Right lobe of liver (tissue), 6 donors: ENCODE data around the gene TICAM2. TPM values are rescaled to one million over a fixed set of nuclear protein-coding genes. Genes with fewer than 3 reads are reported as not detected.

ENCODE experiments used
- ATAC-seq, 4 donors: fragments of 200-7000 bp; cut with Tn5 transposase; one replicate each; pipeline ENCODE4 v1.9.1; 2020; ENCODE audit warnings: mild to moderate bottlenecking in 4 of 4, moderate library complexity in 4 of 4
- DNase-seq, 3 donors: peaks; one replicate each; pipeline ENCODE4 v3.0.0-alpha.2; 2020
- H3K27ac ChIP-seq, 3 donors: fragments of 200-600 bp; one replicate each; pipeline ENCODE4 v1.8.0; 2022
- H3K27me3 ChIP-seq, 2 donors: fragments of 200-600 bp; one replicate each; pipeline ENCODE4 v1.8.0; 2022
- H3K36me3 ChIP-seq, 4 donors: fragments of 200-600 bp; sonication (generic) in 1 of 4; one replicate each; pipeline versions ENCODE4 v1.5.1 to v1.8.0; 2017 to 2022; ENCODE audit warnings: control low read depth in 1 of 4
- H3K4me1 ChIP-seq, 4 donors: fragments of 200-600 bp; sonication (generic) in 1 of 4; one replicate each; pipeline versions ENCODE4 v1.5.1 to v1.8.0; 2017 to 2022; ENCODE audit warnings: control low read depth in 1 of 4
- H3K4me3 ChIP-seq, 3 donors: fragments of 200-600 bp; one replicate each; pipeline ENCODE4 v1.8.0; 2022
- H3K9me3 ChIP-seq, 4 donors: fragments of 200-600 bp; sonication (generic) in 1 of 4; one replicate each; pipeline versions ENCODE4 v1.5.1 to v1.8.0; 2017 to 2022; ENCODE audit warnings: control low read depth in 1 of 4
- POLR2A ChIP-seq: fragments of 450-650 bp; IDR thresholded peaks from one replicate; pipeline ENCODE4 v1.6.1; 2017; ENCODE audit warnings: antibody characterized with exemption, mild to moderate bottlenecking
- WGBS: methylation state at CpG from one replicate; pipeline ENCODE4 v1.1.6; 2018; ENCODE audit warnings: low coverage, low lambda C conversion rate; ENCODE audit not compliant: insufficient coverage; ENCODE audit errors: missing lambda C conversion rate; 5-methylcytosine and 5-hydroxymethylcytosine counted together
- intact Hi-C, 2 donors: fragments of 100-400 bp; cut with DNase I; formaldehyde crosslinking; loops; one replicate each; pipeline versions ENCODE4 v1.11.2 to v1.14.1; 2022
- total RNA-seq, 6 experiments: library from RNA; depleted of rRNA in 2 of 6; stranded (reverse); fragments of >200 nt in 2 of 6; fragmentation: NEBNext Ultra II Directional in 3 of 6; extraction: Animal tissue kit (Norgen Biotek cat#: 25700) in 3 of 6; gene quantifications; one replicate each; pipeline versions ENCODE4 v1.1.0 to v1.2.4, GENCODE V29; 2016 to 2023
- TF ChIP-seq, protein P1 (sequence below), 4 donors: fragments of 200-600 bp in 3 of 4; fragments of 450-650 bp in 1 of 4; IDR thresholded peaks; one replicate each; pipeline versions ENCODE4 v1.5.1 to v1.8.0; 2016 to 2022; ENCODE audit warnings: antibody characterized with exemption in 4 of 4, mild to moderate bottlenecking in 2 of 4
- donor health status: DM: no; HTN: yes; CAD: no.
- donor health status: DM: no; HTN: no; CAD: no.
- donor health status: DM: no; HTN: no; CAD: no.
- donor health status: DM: no; HTN: yes; CAD: no.
- donor health status: DM: no; HTN: yes; CAD: no.

TICAM2 gene
- total RNA-seq, 6 experiments from 2014 or later = 0.31 to 2.3 (median 2.1) TPM

DNA sequence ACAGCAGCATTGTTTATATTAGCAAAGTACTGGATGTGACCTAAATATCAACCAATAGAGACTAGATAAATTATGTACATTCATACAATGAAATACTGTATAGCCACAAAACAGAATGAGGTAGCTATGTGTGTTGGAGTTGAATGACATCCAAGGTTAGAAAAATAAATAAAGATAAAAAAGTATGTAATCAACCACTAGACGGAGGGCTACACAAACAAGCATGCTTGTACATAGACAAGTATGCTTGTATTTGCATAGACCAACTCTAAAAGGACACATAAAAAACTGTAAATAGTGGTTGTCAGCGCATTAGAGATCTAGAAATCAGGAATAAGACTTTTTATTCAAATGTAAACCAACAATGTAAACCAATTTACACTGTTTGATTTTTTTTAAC lies 60.7 kb downstream of the TICAM2 start:
- no peaks in the 10 kb centered on the region for H3K27me3 ChIP-seq
- WGBS = 3% methylated on average over 2 of the region's 2 CpGs
- intact Hi-C loops = no loop called here
- H3K4me1 ChIP-seq = peaks cover 0 to 64% (median 8%) of the 10 kb centered on the region in 4 donors
- TF ChIP-seq, protein P1, sequence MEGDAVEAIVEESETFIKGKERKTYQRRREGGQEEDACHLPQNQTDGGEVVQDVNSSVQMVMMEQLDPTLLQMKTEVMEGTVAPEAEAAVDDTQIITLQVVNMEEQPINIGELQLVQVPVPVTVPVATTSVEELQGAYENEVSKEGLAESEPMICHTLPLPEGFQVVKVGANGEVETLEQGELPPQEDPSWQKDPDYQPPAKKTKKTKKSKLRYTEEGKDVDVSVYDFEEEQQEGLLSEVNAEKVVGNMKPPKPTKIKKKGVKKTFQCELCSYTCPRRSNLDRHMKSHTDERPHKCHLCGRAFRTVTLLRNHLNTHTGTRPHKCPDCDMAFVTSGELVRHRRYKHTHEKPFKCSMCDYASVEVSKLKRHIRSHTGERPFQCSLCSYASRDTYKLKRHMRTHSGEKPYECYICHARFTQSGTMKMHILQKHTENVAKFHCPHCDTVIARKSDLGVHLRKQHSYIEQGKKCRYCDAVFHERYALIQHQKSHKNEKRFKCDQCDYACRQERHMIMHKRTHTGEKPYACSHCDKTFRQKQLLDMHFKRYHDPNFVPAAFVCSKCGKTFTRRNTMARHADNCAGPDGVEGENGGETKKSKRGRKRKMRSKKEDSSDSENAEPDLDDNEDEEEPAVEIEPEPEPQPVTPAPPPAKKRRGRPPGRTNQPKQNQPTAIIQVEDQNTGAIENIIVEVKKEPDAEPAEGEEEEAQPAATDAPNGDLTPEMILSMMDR (IDR thresholded peaks at IDR 0.05) = peak in 2 of 4 donors; percentile 5 to 18
- TF ChIP-seq POLR2A = no peak
- peak overlapping the region; percentile 99 for H3K27ac ChIP-seq
- DNase-seq (no peak), ATAC-seq (no peak)
- H3K36me3 ChIP-seq = no peaks in the 10 kb centered on the region
- H3K9me3 ChIP-seq = no peaks in the 10 kb centered on the region
- H3K4me3 ChIP-seq = peak overlapping the region; percentile 62 to 78 (median 66)

DNA sequence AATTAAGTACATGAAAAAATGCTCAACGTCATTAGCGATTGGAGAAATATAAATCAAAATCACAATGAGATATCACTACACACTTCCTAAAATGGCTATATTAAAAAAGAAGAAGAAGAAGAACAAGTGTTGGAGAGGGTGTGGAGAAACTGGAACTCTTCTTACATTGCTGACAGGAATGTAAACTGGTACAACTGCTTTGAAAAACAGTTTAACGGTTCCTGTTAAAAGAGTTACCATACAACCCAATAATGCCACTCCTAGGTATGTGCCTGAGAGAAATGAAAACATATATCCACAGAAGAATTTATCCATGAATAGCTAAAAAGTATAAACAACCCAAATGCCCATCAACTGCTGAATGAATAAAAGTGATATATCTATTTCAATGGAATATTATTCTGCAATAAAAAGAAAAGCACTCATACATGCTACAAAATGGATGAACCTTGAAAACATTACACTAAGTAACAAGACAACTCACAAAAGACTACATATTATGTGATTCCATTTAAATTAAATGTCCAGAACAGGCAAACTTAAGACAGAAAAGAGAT lies 66.7 kb downstream of the TICAM2 start:
- no peak overlapping the region for H3K4me3 ChIP-seq
- intact Hi-C loops = no loop called here
- no peaks in the 10 kb centered on the region for H3K9me3 ChIP-seq
- H3K27me3 ChIP-seq = no peaks in the 10 kb centered on the region
- H3K27ac ChIP-seq = no peak overlapping the region
- 88% methylated on average over 3 of the region's 3 CpGs for WGBS
- no peaks in the 10 kb centered on the region for H3K36me3 ChIP-seq
- TF ChIP-seq, protein P1 (IDR thresholded peaks at IDR 0.05) = no peak
- no peak for TF ChIP-seq POLR2A
- peaks cover 0 to 39% (median 8%) of the 10 kb centered on the region in 4 donors for H3K4me1 ChIP-seq
- ATAC-seq = no peak
- no peak for DNase-seq

DNA sequence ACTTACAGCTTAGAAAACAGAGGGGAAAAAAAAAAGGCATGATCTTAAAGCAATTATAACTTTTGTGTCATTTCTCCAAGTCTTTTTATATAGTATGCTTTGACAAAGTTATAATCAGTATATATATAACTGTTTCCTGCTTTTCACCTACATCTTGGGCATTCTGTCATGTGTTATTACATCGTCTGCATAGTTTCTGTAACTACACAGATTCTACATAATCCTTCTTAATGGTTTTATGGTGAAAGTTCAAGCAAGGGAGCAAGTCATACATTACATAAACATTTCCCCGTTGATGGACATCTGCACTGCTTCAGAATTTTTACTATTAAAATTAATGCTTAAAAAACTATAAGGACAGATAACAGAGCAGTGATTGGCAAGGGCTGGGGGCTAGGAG lies 69.8 kb downstream of the TICAM2 start:
- Histone ChIP-seq H3K9me3 (no peaks in the 10 kb centered on the region), H3K27me3 (no peaks in the 10 kb centered on the region), H3K27ac (no peak overlapping the region), H3K36me3 (no peaks in the 10 kb centered on the region), H3K4me3 (no peak overlapping the region), H3K4me1 (peaks cover 0 to 16% (median 7%) of the 10 kb centered on the region in 4 donors)
- no peak for DNase-seq
- WGBS = 66% methylated on average over 2 of the region's 2 CpGs
- TF ChIP-seq, protein P1 (IDR thresholded peaks at IDR 0.05) = no peak
- no peak for TF ChIP-seq POLR2A
- intact Hi-C loops = no loop called here
- ATAC-seq = no peak

DNA sequence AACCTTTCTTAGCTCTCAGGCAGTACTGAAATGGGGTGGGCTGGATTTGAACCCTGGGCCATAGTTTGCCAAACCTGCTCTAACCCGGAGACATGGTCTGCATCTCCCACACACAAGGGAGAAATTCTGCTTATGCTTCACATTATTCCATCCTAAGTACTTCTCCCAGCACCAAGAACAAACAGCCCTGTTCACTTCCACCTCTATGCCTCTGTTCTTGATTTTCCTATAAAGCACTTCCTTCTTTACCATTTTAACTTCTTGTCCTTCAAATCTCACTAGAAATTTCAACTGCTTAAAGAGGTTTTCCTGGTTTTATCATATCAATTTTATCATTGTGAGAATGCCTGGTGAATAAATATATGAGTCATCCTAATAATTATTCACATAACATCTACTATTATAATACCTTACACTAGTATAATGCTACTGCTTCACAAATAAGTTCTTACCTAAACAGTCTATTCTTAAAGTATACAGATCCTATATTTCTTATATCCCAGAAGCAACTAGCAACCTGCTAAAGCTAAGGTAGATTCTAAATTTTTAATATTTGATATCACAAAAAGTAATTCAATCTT lies 70.4 kb downstream of the TICAM2 start:
- H3K4me1 ChIP-seq = peaks cover 0 to 9% (median 4%) of the 10 kb centered on the region in 4 donors
- H3K36me3 ChIP-seq = no peaks in the 10 kb centered on the region
- H3K27ac ChIP-seq = no peak overlapping the region
- no peaks in the 10 kb centered on the region for H3K27me3 ChIP-seq
- intact Hi-C loops = no loop called here
- TF ChIP-seq POLR2A = no peak
- TF ChIP-seq, protein P1 (IDR thresholded peaks at IDR 0.05) = no peak
- ATAC-seq (peak in 1 of 4 donors; percentile 18), DNase-seq (no peak)
- WGBS = 89% methylated on average over 1 of the region's 1 CpG
- no peak overlapping the region for H3K4me3 ChIP-seq
- H3K9me3 ChIP-seq = no peaks in the 10 kb centered on the region
